T-helper 1 cell treated with Interleukin-12 subunit alpha and Interleukin-12 subunit beta and Interleukin-4 antibody, amounts not matched to agents 30 μg/mL and 1 μg/mL, for 36 hours (primary cell): Measurements from ENCODE around the gene TRIB2.

Experiments used
- H3K27ac Mint-ChIP-seq: one replicate; pipeline ENCODE4 v1.8.0; 2021; ENCODE audit warnings: mild to moderate bottlenecking, mixed read lengths
- H3K27me3 Mint-ChIP-seq: one replicate; pipeline ENCODE4 v1.8.0; 2021; ENCODE audit warnings: low read depth, mixed read lengths
- H3K36me3 Mint-ChIP-seq: one replicate; pipeline ENCODE4 v1.8.0; 2021; ENCODE audit warnings: low read depth, mixed read lengths
- H3K4me1 Mint-ChIP-seq: one replicate; pipeline ENCODE4 v1.8.0; 2021; ENCODE audit warnings: low read depth, mixed read lengths
- H3K4me3 Mint-ChIP-seq: one replicate; pipeline ENCODE4 v1.8.0; 2021; ENCODE audit warnings: mild to moderate bottlenecking, moderate library complexity, mixed read lengths
- H3K9me3 Mint-ChIP-seq: one replicate; pipeline ENCODE4 v1.8.0; 2021; ENCODE audit warnings: mixed read lengths

The TRIB2 gene

GRCh38 chr2:12709207-12709522 is 7.6 kb upstream of the TRIB2 start:
- Mint-ChIP-seq H3K27me3 (no peaks in the 10 kb centered on the region), H3K4me3 (peak overlapping the region; percentile 46), H3K27ac (peak overlapping the region; percentile 76), H3K4me1 (peaks cover 48% of the 10 kb centered on the region), H3K9me3 (peaks cover 12% of the 10 kb centered on the region), H3K36me3 (peaks cover 16% of the 10 kb centered on the region)

DNA sequence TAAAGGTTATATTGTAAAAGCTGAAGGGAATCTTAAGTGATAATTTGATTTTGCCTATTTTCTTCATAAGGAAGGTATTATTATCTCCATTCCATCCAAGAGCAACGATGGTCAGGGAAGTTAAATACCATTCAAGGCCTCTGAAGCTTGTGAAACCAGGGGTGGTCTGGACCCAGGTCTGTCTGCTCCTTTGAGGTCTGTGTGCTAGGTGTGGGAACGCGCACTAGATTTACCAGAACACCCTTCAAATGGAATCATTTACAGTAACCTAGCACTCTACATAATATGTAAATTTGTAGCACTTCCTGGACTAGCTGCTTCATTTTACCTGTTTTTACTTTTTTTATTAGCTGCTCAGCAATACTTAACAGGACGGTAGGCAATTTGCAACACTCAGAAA is 6.4 kb upstream of the TRIB2 start:
- Mint-ChIP-seq H3K4me1 (peaks cover 51% of the 10 kb centered on the region), H3K4me3 (no peak overlapping the region), H3K27ac (peak overlapping the region; percentile 62), H3K27me3 (no peaks in the 10 kb centered on the region), H3K9me3 (peaks cover 6% of the 10 kb centered on the region), H3K36me3 (peaks cover 14% of the 10 kb centered on the region)

DNA sequence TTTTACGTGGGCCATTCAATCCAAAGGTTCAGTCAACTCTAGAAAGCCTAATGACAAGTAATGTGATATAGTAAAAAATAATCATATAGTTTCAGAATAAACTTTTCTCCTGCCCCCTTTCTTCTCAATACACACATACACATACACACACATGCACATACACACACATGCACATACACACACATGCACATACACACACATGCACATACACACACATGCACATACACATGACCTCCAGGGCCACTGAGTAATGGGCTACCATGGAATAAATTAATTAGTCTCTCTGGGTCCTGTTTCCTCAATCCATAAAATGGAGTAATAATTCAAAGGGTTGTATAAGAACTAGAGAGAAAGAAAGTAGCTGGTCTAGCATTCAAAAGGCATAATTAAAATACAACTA is 5.4 kb upstream of the TRIB2 start:
- no peak overlapping the region for H3K4me3 Mint-ChIP-seq

DNA sequence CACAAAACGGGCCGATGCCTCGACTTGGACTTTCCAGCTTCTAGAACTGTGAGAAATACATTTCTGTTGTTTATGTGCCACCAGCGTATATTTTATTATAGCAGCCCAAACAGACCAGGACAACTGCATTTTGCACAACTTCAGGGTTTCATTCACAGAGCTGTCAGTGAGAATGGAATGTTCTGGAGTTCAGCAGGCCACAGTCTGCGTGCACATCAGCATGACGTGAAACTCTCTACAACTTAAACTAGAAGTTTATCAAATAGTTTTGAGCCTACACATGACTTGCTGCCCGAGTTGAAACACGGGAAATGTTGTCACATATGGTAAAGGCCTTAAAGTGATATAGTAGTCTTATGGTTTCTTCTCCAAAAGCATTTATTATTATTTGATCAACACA is 3.9 kb upstream of the TRIB2 start:
- H3K9me3 Mint-ChIP-seq: no peaks in the 10 kb centered on the region
- H3K36me3 Mint-ChIP-seq: peaks cover 8% of the 10 kb centered on the region
- H3K4me3 Mint-ChIP-seq: no peak overlapping the region
- H3K4me1 Mint-ChIP-seq: peaks cover 56% of the 10 kb centered on the region
- no peaks in the 10 kb centered on the region for H3K27me3 Mint-ChIP-seq
- H3K27ac Mint-ChIP-seq: no peak overlapping the region

More for the DNA sequence above, 5.4 kb upstream of the TRIB2 start:
- H3K9me3 Mint-ChIP-seq: no peaks in the 10 kb centered on the region
- H3K27me3 Mint-ChIP-seq: no peaks in the 10 kb centered on the region
- H3K36me3 Mint-ChIP-seq: peaks cover 8% of the 10 kb centered on the region
- H3K4me1 Mint-ChIP-seq: peaks cover 56% of the 10 kb centered on the region
- H3K27ac Mint-ChIP-seq: no peak overlapping the region

- no peak overlapping the region for H3K27ac Mint-ChIP-seq
- H3K9me3 Mint-ChIP-seq: no peaks in the 10 kb centered on the region
- peaks cover 13% of the 10 kb centered on the region for H3K27me3 Mint-ChIP-seq
- no peak overlapping the region for H3K4me3 Mint-ChIP-seq
- H3K4me1 Mint-ChIP-seq: peaks cover 53% of the 10 kb centered on the region
- peaks cover 19% of the 10 kb centered on the region for H3K36me3 Mint-ChIP-seq
Observed at GRCh38 chr2:12714391-12715221, 2.1 kb upstream of the TRIB2 start.

- Mint-ChIP-seq H3K27me3 (peaks cover 15% of the 10 kb centered on the region), H3K4me1 (peaks cover 52% of the 10 kb centered on the region), H3K27ac (peak overlapping the region; percentile 91), H3K4me3 (peak overlapping the region; percentile 92), H3K9me3 (no peaks in the 10 kb centered on the region), H3K36me3 (peaks cover 24% of the 10 kb centered on the region)
Observed at GRCh38 chr2:12715258-12716031, 1.3 kb upstream of the TRIB2 start.

- H3K36me3 Mint-ChIP-seq: peaks cover 21% of the 10 kb centered on the region
- peaks cover 15% of the 10 kb centered on the region for H3K27me3 Mint-ChIP-seq
- H3K4me1 Mint-ChIP-seq: peaks cover 52% of the 10 kb centered on the region
- H3K27ac Mint-ChIP-seq: peak overlapping the region; percentile 91
- H3K9me3 Mint-ChIP-seq: no peaks in the 10 kb centered on the region
- peak overlapping the region; percentile 92 for H3K4me3 Mint-ChIP-seq
Observed at GRCh38 chr2:12716032-12716281, 779 bp upstream of the TRIB2 start.

DNA sequence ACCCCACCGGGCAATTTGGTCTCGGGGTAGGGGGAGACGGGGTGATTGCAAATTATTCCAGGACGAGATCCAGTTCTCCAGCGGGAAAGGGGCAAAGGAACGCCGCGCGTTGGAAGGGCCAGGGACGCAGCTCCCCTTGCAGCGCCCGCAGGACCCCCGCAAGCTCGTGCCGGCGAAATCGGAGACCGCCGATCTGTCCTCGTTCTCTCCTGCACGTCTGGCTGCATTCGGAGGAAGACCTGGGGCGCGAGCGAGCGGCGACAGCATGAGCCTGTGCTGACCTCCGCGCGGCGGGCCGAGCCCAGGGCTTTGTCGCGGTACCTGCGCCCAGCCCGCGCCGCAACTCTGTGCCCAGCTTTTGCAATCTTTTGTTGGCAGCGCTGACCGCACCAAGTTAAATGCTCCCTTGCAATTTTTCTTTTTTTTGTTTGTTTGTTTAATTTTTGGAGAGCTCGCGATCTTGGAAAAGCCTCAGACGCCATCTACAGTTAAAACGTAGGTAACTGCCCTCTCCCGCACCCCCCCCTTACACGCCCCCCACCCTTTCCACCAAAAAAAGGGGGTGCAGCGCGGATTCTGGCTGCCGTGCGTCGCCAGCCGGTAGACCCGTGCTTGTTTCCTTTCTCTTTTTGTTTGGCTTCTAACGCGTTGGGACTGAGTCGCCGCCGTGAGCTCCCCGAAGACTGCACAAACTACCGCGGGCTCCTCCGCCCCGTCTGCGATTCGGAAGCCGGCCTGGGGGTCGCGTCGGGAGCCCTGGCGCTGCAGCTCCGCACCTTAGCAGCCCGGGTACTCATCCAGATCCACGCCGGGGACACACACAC is 667 bp downstream of the TRIB2 start:
- Mint-ChIP-seq H3K4me3 (peak overlapping the region; percentile 96), H3K36me3 (peaks cover 23% of the 10 kb centered on the region), H3K27me3 (peaks cover 20% of the 10 kb centered on the region), H3K9me3 (no peaks in the 10 kb centered on the region), H3K4me1 (peaks cover 58% of the 10 kb centered on the region), H3K27ac (peak overlapping the region; percentile 93)

DNA sequence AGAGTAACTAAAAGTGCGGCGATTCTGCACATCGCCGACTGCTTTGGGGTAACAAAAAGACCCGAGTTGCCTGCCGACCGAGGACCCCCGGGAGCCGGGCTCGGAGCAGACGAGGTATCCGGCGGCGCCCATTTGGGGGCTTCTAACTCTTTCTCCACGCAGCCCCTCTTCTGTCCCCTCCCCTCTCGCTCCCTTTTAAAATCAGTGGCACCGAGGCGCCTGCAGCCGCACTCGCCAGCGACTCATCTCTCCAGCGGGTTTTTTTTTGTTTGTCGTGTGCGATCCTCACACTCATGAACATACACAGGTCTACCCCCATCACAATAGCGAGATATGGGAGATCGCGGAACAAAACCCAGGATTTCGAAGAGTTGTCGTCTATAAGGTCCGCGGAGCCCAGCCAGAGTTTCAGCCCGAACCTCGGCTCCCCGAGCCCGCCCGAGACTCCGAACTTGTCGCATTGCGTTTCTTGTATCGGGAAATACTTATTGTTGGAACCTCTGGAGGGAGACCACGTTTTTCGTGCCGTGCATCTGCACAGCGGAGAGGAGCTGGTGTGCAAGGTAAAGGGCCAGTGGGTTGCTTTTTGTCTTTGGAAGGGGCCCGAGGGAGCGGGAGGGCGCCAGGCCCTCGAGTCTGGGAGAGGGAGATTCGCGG is 1.4 kb downstream of the TRIB2 start:
- Mint-ChIP-seq H3K4me3 (peak overlapping the region; percentile 96), H3K27me3 (peaks cover 20% of the 10 kb centered on the region), H3K9me3 (no peaks in the 10 kb centered on the region), H3K36me3 (peaks cover 25% of the 10 kb centered on the region), H3K4me1 (peaks cover 64% of the 10 kb centered on the region), H3K27ac (peak overlapping the region; percentile 93)

- Mint-ChIP-seq H3K9me3 (no peaks in the 10 kb centered on the region), H3K4me1 (peaks cover 64% of the 10 kb centered on the region), H3K36me3 (peaks cover 32% of the 10 kb centered on the region), H3K27ac (peak overlapping the region; percentile 73), H3K27me3 (peaks cover 20% of the 10 kb centered on the region), H3K4me3 (peak overlapping the region; percentile 96)
Observed at GRCh38 chr2:12718711-12719399, 2.1 kb downstream of the TRIB2 start.

GRCh38 chr2:12719400-12720277 is 2.9 kb downstream of the TRIB2 start:
- Mint-ChIP-seq H3K9me3 (no peaks in the 10 kb centered on the region), H3K36me3 (peaks cover 39% of the 10 kb centered on the region), H3K27ac (peak overlapping the region; percentile 73), H3K4me1 (peaks cover 62% of the 10 kb centered on the region), H3K27me3 (peaks cover 20% of the 10 kb centered on the region), H3K4me3 (peak overlapping the region; percentile 96)

- H3K27ac Mint-ChIP-seq: no peak overlapping the region
- no peaks in the 10 kb centered on the region for H3K9me3 Mint-ChIP-seq
- peaks cover 64% of the 10 kb centered on the region for H3K4me1 Mint-ChIP-seq
- H3K4me3 Mint-ChIP-seq: peak overlapping the region; percentile 96
- H3K36me3 Mint-ChIP-seq: peaks cover 45% of the 10 kb centered on the region
- H3K27me3 Mint-ChIP-seq: peaks cover 20% of the 10 kb centered on the region
Observed at GRCh38 chr2:12720278-12720620, 3.5 kb downstream of the TRIB2 start.

DNA sequence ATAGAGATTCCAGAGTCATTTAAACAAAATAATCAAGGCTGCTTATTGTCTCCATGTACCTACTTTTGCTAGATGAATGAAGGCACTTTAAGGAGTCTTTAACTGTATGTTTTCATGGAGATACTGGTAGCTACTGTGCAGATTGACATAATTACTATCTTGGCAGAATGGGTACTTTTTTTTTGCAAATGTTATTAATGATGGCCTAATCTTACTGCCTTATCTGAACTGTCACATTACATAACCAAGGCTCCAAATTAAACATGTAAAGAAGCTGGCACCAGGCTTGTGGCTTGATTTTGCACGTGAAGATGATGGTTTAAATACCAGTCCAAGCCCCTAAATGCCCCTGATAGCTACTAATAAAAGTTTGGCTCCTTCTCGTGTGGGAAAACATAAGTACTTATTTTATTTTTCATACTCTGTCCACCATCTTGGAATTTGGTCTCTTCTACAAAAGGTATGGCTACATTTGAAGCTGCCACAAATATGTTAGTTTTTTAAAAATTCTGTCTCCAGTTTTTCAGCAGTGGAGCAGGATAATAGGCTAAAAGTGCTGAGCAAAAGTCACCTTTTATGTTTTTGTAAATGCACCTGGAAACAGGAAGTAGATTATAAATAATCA is 4.1 kb downstream of the TRIB2 start:
- Mint-ChIP-seq H3K36me3 (peaks cover 51% of the 10 kb centered on the region), H3K4me1 (peaks cover 64% of the 10 kb centered on the region), H3K27ac (no peak overlapping the region), H3K4me3 (peak overlapping the region; percentile 96), H3K9me3 (no peaks in the 10 kb centered on the region), H3K27me3 (peaks cover 20% of the 10 kb centered on the region)
